Gastroesophageal sphincter (tissue), 3 donors: ENCODE data around the gene HBQ1.
"Not testable (repeated sequence)": the region's sequence is repeated elsewhere in the genome, so short reads cannot be mapped to it uniquely, and the experiment has no call there.

Experiments
- CTCF ChIP-seq, 4 experiments: fragments of 200-600 bp in 2 of 4; fragments of 450-650 bp in 2 of 4; sonication (generic) in 1 of 4; IDR thresholded peaks; one replicate each; pipeline ENCODE4 v1.5.1; 2017 to 2019; ENCODE audit warnings: antibody characterized with exemption in 4 of 4, mild to moderate bottlenecking in 2 of 4, moderate library complexity in 2 of 4
- POLR2A ChIP-seq, 2 donors: fragments of 450-650 bp; IDR thresholded peaks; one replicate each; pipeline ENCODE4 v1.6.1; 2017; ENCODE audit warnings: antibody characterized with exemption in 2 of 2, mild to moderate bottlenecking in 2 of 2, moderate library complexity in 1 of 2
- POLR2AphosphoS5 ChIP-seq: sonication (generic); formaldehyde crosslinking; IDR thresholded peaks from one replicate; pipeline ENCODE4 v1.6.1; 2017; ENCODE audit warnings: antibody characterized with exemption

- not testable (repeated sequence) for TF ChIP-seq CTCF (IDR thresholded peaks at IDR 0.05); POLR2AphosphoS5; POLR2A (IDR thresholded peaks at IDR 0.05)
These were observed 6.9 kb upstream of the HBQ1 start for GRCh38 chr16:173211-173854.
